OCI-LY1 (cell line): ENCODE measurements around the gene ZEB1.

ENCODE experiments used
- H2AFZ ChIP-seq: fragments of 200-600 bp; sonication (generic), shearing (Covaris generic); 2 replicates; pipeline ENCODE4 v1.6.0; 2014; ENCODE audit warnings: antibody characterized with exemption, mild to moderate bottlenecking, low read length
- H3F3A ChIP-seq: fragments of 200-600 bp; sonication (generic), shearing (Covaris generic); 2 replicates; pipeline ENCODE4 v1.6.0; 2014; ENCODE audit warnings: mild to moderate bottlenecking, antibody characterized with exemption, low read length, moderate library complexity; ENCODE audit not compliant: insufficient read depth
- H3K27ac ChIP-seq: fragments of 200-600 bp; sonication (generic); 2 replicates; pipeline ENCODE4 v1.5.1; 2014; ENCODE audit warnings: low read length, mixed run types, mild to moderate bottlenecking, low read depth; ENCODE audit not compliant: poor library complexity, severe bottlenecking
- H3K27me3 ChIP-seq: fragments of 200-600 bp; sonication (generic); 2 replicates; pipeline ENCODE4 v1.6.0; 2014; ENCODE audit warnings: antibody characterized with exemption, mild to moderate bottlenecking, low read length, moderate library complexity; ENCODE audit not compliant: insufficient read depth
- H3K36me3 ChIP-seq: fragments of 200-600 bp; sonication (generic); 2 replicates; pipeline ENCODE4 v1.6.1; 2014; ENCODE audit warnings: mild to moderate bottlenecking, antibody characterized with exemption, low read length, moderate library complexity, mixed read lengths; ENCODE audit not compliant: insufficient read depth
- H3K4me1 ChIP-seq: fragments of 200-600 bp; sonication (generic); 2 replicates; pipeline ENCODE4 v1.5.1; 2014; ENCODE audit warnings: mild to moderate bottlenecking, low read length, moderate library complexity; ENCODE audit not compliant: insufficient read depth, severe bottlenecking
- H3K4me2 ChIP-seq: fragments of 200-600 bp; sonication (generic), shearing (Covaris generic); 2 replicates; pipeline ENCODE4 v1.6.1; 2014; ENCODE audit warnings: low read length
- H3K4me3 ChIP-seq: fragments of 200-600 bp; sonication (generic); 2 replicates; pipeline ENCODE4 v1.5.1; 2014; ENCODE audit warnings: low read length, low read depth, mild to moderate bottlenecking, mixed read lengths; ENCODE audit not compliant: poor library complexity, severe bottlenecking
- H3K79me2 ChIP-seq: fragments of 200-600 bp; shearing (Covaris generic); 2 replicates; pipeline ENCODE4 v1.6.1; 2016; ENCODE audit warnings: mixed run types, low read length, mixed read lengths; ENCODE audit not compliant: insufficient read depth
- H3K9ac ChIP-seq: fragments of 200-600 bp; sonication (generic), shearing (Covaris generic); 2 replicates; pipeline ENCODE4 v1.6.1; 2014; ENCODE audit warnings: mild to moderate bottlenecking, low read length, mixed read lengths
- H3K9me2 ChIP-seq: fragments of 200-600 bp; sonication (generic), shearing (Covaris generic); 2 replicates; pipeline ENCODE4 v1.6.1; 2014; ENCODE audit warnings: low read depth, mild to moderate bottlenecking, low read length, mixed read lengths
- H3K9me3 ChIP-seq: fragments of 200-600 bp; shearing (Covaris generic); 2 replicates; pipeline ENCODE4 v1.6.1; 2014; ENCODE audit warnings: low read length, mixed read lengths
- H4K20me1 ChIP-seq: fragments of 200-600 bp; sonication (generic), shearing (Covaris generic); 2 replicates; pipeline ENCODE4 v1.6.0; 2016; ENCODE audit warnings: mild to moderate bottlenecking, low read length; ENCODE audit not compliant: insufficient read depth
- EZH2 ChIP-seq: fragments of 200-600 bp; sonication (generic), shearing (Covaris generic); IDR thresholded peaks from 2 replicates; pipeline ENCODE4 v1.8.0; 2017; ENCODE audit warnings: borderline replicate concordance, mixed run types, mild to moderate bottlenecking, antibody characterized with exemption, low read length, moderate library complexity, mixed read lengths
- TF ChIP-seq, protein P1 (sequence below): fragments of 200-600 bp; sonication (generic), shearing (Covaris generic); IDR thresholded peaks from 2 replicates; pipeline ENCODE4 v1.5.1; 2017; ENCODE audit warnings: mild to moderate bottlenecking, antibody characterized with exemption, low read length, moderate library complexity, mixed read lengths

ZEB1 gene

DNA sequence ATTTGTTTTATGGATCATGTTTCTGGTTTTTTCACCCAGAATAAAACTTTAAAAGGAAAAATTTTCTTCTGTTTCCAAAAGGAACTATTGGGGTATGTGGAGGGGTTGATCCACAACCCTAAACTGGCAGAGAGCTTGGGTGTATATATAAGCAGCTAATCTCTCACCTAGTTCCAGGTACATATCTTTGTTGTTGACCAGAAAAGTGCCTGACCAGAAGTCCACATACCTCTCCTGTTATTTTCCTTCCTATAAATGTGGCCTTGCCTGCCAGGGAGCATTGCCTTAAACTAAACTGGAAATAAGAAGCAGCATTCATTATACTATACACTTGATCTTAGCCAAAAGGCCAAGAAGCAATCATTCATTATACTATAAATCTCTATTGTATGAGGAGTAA, 112.0 kb downstream of the ZEB1 start:
- Histone ChIP-seq H4K20me1 (no peaks in the 10 kb centered on the region), H3K9me2 (no peaks in the 10 kb centered on the region), H3K4me2 (no peak overlapping the region), H3F3A (no peaks in the 10 kb centered on the region), H3K27me3 (no peaks in the 10 kb centered on the region), H3K36me3 (no peaks in the 10 kb centered on the region), H3K27ac (no peak overlapping the region), H3K79me2 (peaks cover 26% of the 10 kb centered on the region; the same call in 1 of the 2 replicates), H3K9ac (no peak overlapping the region), H2AFZ (no peak overlapping the region), H3K4me3 (no peak overlapping the region), H3K9me3 (no peaks in the 10 kb centered on the region), H3K4me1 (peaks cover 4% of the 10 kb centered on the region)
- TF ChIP-seq EZH2: no peak
- TF ChIP-seq, protein P1, sequence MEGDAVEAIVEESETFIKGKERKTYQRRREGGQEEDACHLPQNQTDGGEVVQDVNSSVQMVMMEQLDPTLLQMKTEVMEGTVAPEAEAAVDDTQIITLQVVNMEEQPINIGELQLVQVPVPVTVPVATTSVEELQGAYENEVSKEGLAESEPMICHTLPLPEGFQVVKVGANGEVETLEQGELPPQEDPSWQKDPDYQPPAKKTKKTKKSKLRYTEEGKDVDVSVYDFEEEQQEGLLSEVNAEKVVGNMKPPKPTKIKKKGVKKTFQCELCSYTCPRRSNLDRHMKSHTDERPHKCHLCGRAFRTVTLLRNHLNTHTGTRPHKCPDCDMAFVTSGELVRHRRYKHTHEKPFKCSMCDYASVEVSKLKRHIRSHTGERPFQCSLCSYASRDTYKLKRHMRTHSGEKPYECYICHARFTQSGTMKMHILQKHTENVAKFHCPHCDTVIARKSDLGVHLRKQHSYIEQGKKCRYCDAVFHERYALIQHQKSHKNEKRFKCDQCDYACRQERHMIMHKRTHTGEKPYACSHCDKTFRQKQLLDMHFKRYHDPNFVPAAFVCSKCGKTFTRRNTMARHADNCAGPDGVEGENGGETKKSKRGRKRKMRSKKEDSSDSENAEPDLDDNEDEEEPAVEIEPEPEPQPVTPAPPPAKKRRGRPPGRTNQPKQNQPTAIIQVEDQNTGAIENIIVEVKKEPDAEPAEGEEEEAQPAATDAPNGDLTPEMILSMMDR: no peak

- Histone ChIP-seq H3K9me2 (no peaks in the 10 kb centered on the region), H3K4me2 (no peak overlapping the region), H3K9me3 (no peaks in the 10 kb centered on the region), H3K27ac (no peak overlapping the region), H3K79me2 (0 out of 2 replicates have a peak, but pooled peaks cover 5% of the 10 kb centered on the region), H3F3A (no peaks in the 10 kb centered on the region), H3K4me3 (no peak overlapping the region), H3K27me3 (no peaks in the 10 kb centered on the region), H3K4me1 (no peaks in the 10 kb centered on the region), H3K9ac (no peak overlapping the region), H2AFZ (no peak overlapping the region), H4K20me1 (no peaks in the 10 kb centered on the region), H3K36me3 (no peaks in the 10 kb centered on the region)
- TF ChIP-seq EZH2: no peak
- TF ChIP-seq, protein P1: no peak
Observed at GRCh38 chr10:31437959-31438358, 118.9 kb downstream of the ZEB1 start.

- H3K4me1 ChIP-seq: no peaks in the 10 kb centered on the region
- H3K27me3 ChIP-seq: no peaks in the 10 kb centered on the region
- H3K79me2 ChIP-seq: peaks cover 13% of the 10 kb centered on the region; the same call in 1 of the 2 replicates
- H2AFZ ChIP-seq: no peak overlapping the region
- H3K9me2 ChIP-seq: no peaks in the 10 kb centered on the region
- H3K27ac ChIP-seq: no peak overlapping the region
- no peak for TF ChIP-seq EZH2
- TF ChIP-seq, protein P1: no peak
- H3K36me3 ChIP-seq: no peaks in the 10 kb centered on the region
- no peak overlapping the region for H3K4me3 ChIP-seq
- no peak overlapping the region for H3K9ac ChIP-seq
- H4K20me1 ChIP-seq: no peaks in the 10 kb centered on the region
- no peaks in the 10 kb centered on the region for H3F3A ChIP-seq
- H3K9me3 ChIP-seq: peaks cover 8% of the 10 kb centered on the region
- H3K4me2 ChIP-seq: no peak overlapping the region
Observed at GRCh38 chr10:31451766-31452165, 132.8 kb downstream of the ZEB1 start.
